Thyroid gland (tissue), 4 donors: ENCODE data around the gene POU2AF2. TPM values are rescaled to one million over a fixed set of nuclear protein-coding genes. Genes with fewer than 3 reads are reported as not detected.

Experiments
- DNase-seq, 2 donors: peaks; one replicate each; pipeline ENCODE4 v3.0.0-alpha.2; 2019
- H3K27ac ChIP-seq, 3 donors: fragments of 200-600 bp; sonication (generic); 1 replicate in 2 of 3; 2 replicates in 1 of 3; pipeline ENCODE4 v1.5.1; 2016 to 2019; ENCODE audit warnings: mild to moderate bottlenecking in 1 of 3, moderate library complexity in 1 of 3
- H3K27me3 ChIP-seq: fragments of 200-600 bp; sonication (generic); one replicate; pipeline ENCODE4 v1.5.1; 2019
- H3K36me3 ChIP-seq, 2 donors: fragments of 200-600 bp; sonication (generic); one replicate each; pipeline ENCODE4 v1.5.1; 2016 to 2019
- H3K4me1 ChIP-seq, 2 donors: fragments of 200-600 bp; sonication (generic); one replicate each; pipeline ENCODE4 v1.5.1; 2017 to 2019
- H3K4me3 ChIP-seq, 3 donors: fragments of 200-600 bp; sonication (generic); replicated peaks in 1 of 3; 1 replicate in 2 of 3; 2 replicates in 1 of 3; pipeline ENCODE4 v1.5.1; 2016; ENCODE audit warnings: mild to moderate bottlenecking in 1 of 3
- H3K9me3 ChIP-seq: fragments of 200-600 bp; sonication (generic); one replicate; pipeline ENCODE4 v1.5.1; 2017
- POLR2A ChIP-seq, 2 donors: fragments of 450-650 bp; IDR thresholded peaks; one replicate each; pipeline ENCODE4 v1.6.1; 2017; ENCODE audit warnings: antibody characterized with exemption in 2 of 2, mild to moderate bottlenecking in 2 of 2, moderate library complexity in 1 of 2
- WGBS, 2 donors: methylation state at CpG; one replicate each; pipeline ENCODE4 v1.1.5; 2017; 5-methylcytosine and 5-hydroxymethylcytosine counted together
- intact Hi-C: fragments of 100-400 bp; cut with DNase I; formaldehyde crosslinking; loops from one replicate; pipeline ENCODE4 v1.15.1; 2023
- total RNA-seq, 4 donors: library from RNA; depleted of rRNA; stranded (reverse); fragments of >200 nt; gene quantifications; one replicate each; pipeline ENCODE4 v1.2.3, GENCODE V29; 2016
- TF ChIP-seq, protein P1 (sequence below), 6 experiments: fragments of 200-600 bp in 3 of 6; fragments of 450-650 bp in 3 of 6; sonication (generic) in 3 of 6; IDR thresholded peaks; one replicate each; pipeline ENCODE4 v1.5.1; 2016 to 2019; ENCODE audit warnings: antibody characterized with exemption in 6 of 6, mild to moderate bottlenecking in 2 of 6, inconsistent platforms in 1 of 6, moderate library complexity in 1 of 6

The POU2AF2 gene
- total RNA-seq, 4 donors from 2014 or later = not detected

DNA sequence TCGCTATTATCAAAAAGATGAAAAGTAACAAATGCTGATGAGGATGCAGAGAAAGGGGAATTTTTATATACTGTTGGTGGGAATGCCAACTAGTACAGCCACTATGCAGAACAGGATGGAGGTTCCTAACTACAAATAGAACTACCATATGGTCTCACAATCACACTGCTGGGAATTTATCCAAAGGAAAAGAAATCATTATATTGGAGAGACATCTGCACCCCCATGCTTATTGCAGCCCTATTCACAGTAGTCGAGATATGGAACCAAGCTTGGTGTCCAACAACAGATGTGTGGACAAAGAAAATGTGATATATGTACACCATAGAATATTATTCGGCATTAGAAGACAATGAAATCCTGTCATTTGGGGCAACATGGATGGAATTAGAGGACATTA lies 19.6 kb upstream of the POU2AF2 start:
- no peak for TF ChIP-seq POLR2A (IDR thresholded peaks at IDR 0.05)
- TF ChIP-seq, protein P1, sequence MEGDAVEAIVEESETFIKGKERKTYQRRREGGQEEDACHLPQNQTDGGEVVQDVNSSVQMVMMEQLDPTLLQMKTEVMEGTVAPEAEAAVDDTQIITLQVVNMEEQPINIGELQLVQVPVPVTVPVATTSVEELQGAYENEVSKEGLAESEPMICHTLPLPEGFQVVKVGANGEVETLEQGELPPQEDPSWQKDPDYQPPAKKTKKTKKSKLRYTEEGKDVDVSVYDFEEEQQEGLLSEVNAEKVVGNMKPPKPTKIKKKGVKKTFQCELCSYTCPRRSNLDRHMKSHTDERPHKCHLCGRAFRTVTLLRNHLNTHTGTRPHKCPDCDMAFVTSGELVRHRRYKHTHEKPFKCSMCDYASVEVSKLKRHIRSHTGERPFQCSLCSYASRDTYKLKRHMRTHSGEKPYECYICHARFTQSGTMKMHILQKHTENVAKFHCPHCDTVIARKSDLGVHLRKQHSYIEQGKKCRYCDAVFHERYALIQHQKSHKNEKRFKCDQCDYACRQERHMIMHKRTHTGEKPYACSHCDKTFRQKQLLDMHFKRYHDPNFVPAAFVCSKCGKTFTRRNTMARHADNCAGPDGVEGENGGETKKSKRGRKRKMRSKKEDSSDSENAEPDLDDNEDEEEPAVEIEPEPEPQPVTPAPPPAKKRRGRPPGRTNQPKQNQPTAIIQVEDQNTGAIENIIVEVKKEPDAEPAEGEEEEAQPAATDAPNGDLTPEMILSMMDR (IDR thresholded peaks at IDR 0.05) = no peak
- no peak for DNase-seq
- Histone ChIP-seq H3K27me3 (no peaks in the 10 kb centered on the region), H3K4me1 (peaks cover 6 to 8% of the 10 kb centered on the region in 2 donors), H3K36me3 (no peaks in the 10 kb centered on the region), H3K9me3 (no peaks in the 10 kb centered on the region), H3K27ac (no peak overlapping the region), H3K4me3 (no peak overlapping the region)
- intact Hi-C loops = no loop called here
- WGBS, 2 donors = 76 to 91% methylated on average over 3 of the region's 3 CpGs

DNA sequence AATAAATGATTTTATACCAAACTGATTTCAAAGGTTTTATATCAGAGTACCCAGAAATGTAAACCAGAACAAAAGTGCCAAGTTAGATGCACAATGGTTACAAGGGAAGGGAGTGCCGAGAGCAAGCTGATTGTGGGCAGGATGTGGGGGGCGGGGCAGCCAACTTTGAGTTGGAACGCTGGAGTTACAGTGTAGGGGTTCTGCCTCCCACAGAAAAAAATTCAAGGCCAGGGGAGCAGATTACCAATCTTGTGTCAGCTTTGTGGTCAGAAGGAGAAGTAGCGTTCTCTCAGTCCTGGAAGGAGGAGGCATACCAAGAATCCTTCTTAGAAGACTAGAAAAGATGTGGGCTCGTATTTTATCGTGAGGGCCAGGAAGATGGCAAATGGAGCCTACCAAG lies 15.9 kb upstream of the POU2AF2 start:
- Histone ChIP-seq H3K4me1 (peaks cover 6% of the 10 kb centered on the region in 2 donors), H3K27me3 (no peaks in the 10 kb centered on the region), H3K4me3 (no peak overlapping the region), H3K27ac (no peak overlapping the region), H3K9me3 (no peaks in the 10 kb centered on the region), H3K36me3 (no peaks in the 10 kb centered on the region)
- DNase-seq = no peak
- intact Hi-C loops = loop anchor here (5.0 kb wide), 2 partner anchors 517 to 782 kb away; partner anchors contain the start of gene ARHGAP20
- 70 to 82% methylated on average over 6 of the region's 6 CpGs for WGBS, 2 donors
- TF ChIP-seq POLR2A (IDR thresholded peaks at IDR 0.05) = no peak
- TF ChIP-seq, protein P1 (IDR thresholded peaks at IDR 0.05) = no peak

DNA sequence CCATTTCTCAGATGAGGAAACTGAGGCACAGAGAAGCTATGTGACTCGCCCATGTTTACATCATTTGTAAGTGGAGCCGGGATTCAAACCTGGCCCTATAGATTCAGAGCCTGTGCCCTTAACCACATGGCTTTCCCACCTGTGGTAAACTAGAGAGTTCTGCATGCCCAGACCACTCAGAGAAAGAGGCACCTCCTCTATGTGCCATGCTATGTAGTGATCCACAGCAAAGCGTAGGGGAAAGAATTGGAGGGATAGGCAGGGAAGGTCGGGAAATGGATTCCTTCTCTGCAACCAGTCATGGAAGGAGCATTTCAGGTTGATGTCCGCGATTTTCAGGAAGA lies 15.4 kb upstream of the POU2AF2 start:
- no peak overlapping the region for H3K27ac ChIP-seq
- TF ChIP-seq, protein P1 (IDR thresholded peaks at IDR 0.05) = no peak
- TF ChIP-seq POLR2A (IDR thresholded peaks at IDR 0.05) = no peak
- WGBS, 2 donors = 48% methylated on average over 6 of the region's 6 CpGs

DNA sequence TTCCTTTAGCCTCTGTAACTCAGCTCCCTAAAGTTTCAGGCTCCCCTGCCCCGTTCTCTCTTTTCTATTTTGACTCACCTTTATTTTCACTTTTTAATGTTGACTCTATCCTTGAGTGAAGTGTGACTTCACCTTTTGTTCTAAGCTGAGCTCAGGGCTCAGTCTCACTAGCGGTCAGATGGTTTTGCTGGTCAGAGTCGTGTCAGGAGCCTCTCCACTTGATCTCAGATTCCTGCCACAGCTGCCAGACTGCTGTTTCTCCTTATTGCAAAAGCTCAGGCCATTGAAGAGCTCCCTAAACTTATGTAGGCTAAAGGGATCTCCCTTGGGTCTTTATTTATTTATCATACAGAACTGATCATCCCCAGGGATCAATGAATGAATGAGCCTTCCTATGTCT lies 13.7 kb upstream of the POU2AF2 start:
- Histone ChIP-seq H3K9me3 (no peaks in the 10 kb centered on the region), H3K36me3 (no peaks in the 10 kb centered on the region), H3K4me3 (no peak overlapping the region), H3K4me1 (peaks cover 3 to 4% of the 10 kb centered on the region in 2 donors), H3K27ac (no peak overlapping the region), H3K27me3 (no peaks in the 10 kb centered on the region)
- 77 to 86% methylated on average over 3 of the region's 3 CpGs for WGBS, 2 donors
- intact Hi-C loops = loop anchor here (5.0 kb wide), 2 partner anchors 520 to 785 kb away; partner anchors contain the start of gene ARHGAP20
- TF ChIP-seq POLR2A (IDR thresholded peaks at IDR 0.05) = no peak
- peak; percentile 18 to 58 for DNase-seq

More for the DNA sequence above, 15.4 kb upstream of the POU2AF2 start:
- H3K36me3 ChIP-seq = no peaks in the 10 kb centered on the region
- no peaks in the 10 kb centered on the region for H3K9me3 ChIP-seq
- H3K4me1 ChIP-seq = peaks cover 6% of the 10 kb centered on the region in 2 donors
- DNase-seq = no peak
- no peaks in the 10 kb centered on the region for H3K27me3 ChIP-seq
- intact Hi-C loops = loop anchor here (5.0 kb wide), 2 partner anchors 518 to 783 kb away; partner anchors contain the start of gene ARHGAP20
- peak overlapping the region in 1 of 3 donors; percentile 7 for H3K4me3 ChIP-seq

DNA sequence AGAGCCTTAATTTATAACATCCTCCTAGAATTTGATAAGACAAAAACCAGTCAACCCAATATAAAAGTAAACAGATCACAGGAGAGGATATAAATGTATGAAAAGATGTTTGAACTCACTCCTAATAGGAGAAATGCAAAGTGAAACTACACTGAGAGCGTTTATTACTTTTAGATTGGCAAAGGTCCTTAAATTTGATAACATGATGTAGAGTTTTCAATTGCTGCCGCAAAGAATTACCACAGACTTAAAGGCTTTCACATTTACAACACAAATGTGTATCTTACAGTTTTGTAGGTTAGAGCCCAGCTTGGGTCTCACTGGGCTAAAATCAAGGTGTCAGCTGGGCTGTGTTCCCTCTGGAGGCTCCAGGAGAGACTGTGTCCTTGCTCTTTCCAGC lies 9.1 kb upstream of the POU2AF2 start:
- no peak overlapping the region for H3K27ac ChIP-seq
- H3K27me3 ChIP-seq = no peaks in the 10 kb centered on the region
- no peaks in the 10 kb centered on the region for H3K36me3 ChIP-seq
- 76 to 80% methylated on average over 2 of the region's 2 CpGs for WGBS, 2 donors
- H3K4me1 ChIP-seq = no peaks in the 10 kb centered on the region
- no peaks in the 10 kb centered on the region for H3K9me3 ChIP-seq
- intact Hi-C loops = no loop called here
- H3K4me3 ChIP-seq = no peak overlapping the region
- TF ChIP-seq POLR2A (IDR thresholded peaks at IDR 0.05) = no peak
- TF ChIP-seq, protein P1 (IDR thresholded peaks at IDR 0.05) = no peak
- no peak for DNase-seq

DNA sequence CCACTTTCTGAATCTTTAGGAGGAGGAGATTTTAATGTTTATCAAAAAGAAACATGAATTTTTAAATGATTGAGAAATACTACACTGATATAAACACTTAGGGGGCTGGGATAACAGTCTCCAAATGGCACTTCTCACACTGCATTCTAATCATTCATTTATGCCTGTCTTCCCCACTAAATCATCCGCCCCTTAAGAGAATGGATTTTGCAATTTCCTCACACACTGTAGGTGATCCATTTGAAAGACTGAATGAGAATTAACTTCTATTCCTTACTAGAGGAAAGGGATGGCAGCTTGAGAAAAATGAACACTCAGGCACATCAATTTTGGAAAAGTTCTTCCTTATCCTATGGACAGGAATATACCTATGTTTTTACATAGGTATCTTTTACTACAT lies 7.6 kb upstream of the POU2AF2 start:
- no peaks in the 10 kb centered on the region for H3K9me3 ChIP-seq
- TF ChIP-seq, protein P1 (IDR thresholded peaks at IDR 0.05) = no peak
- H3K4me1 ChIP-seq = no peaks in the 10 kb centered on the region
- intact Hi-C loops = no loop called here
- H3K4me3 ChIP-seq = no peak overlapping the region
- H3K36me3 ChIP-seq = no peaks in the 10 kb centered on the region
- DNase-seq = no peak
- H3K27ac ChIP-seq = no peak overlapping the region
- WGBS, 2 donors = 92 to 94% methylated on average over 1 of the region's 1 CpG
- no peaks in the 10 kb centered on the region for H3K27me3 ChIP-seq
